Neutrophil (primary cell): Measurements from ENCODE around the gene TMEM184A.
"Not testable (repeated sequence)": the region's sequence is repeated elsewhere in the genome, so short reads cannot be mapped to it uniquely, and the experiment has no call there.

Experiments used
- H3K27ac ChIP-seq: fragments of 200-600 bp; sonication (generic); 2 replicates; pipeline ENCODE4 v1.5.1; 2016; ENCODE audit warnings: mild to moderate bottlenecking, moderate library complexity
- H3K27me3 ChIP-seq: fragments of 200-600 bp; sonication (generic); 2 replicates; pipeline ENCODE4 v1.6.0; 2016; ENCODE audit warnings: mild to moderate bottlenecking
- H3K36me3 ChIP-seq: fragments of 200-600 bp; sonication (generic); 2 replicates; pipeline ENCODE4 v1.5.1; 2017
- H3K4me1 ChIP-seq, 2 experiments: fragments of 200-600 bp in 1 of 2; sonication (generic) in 1 of 2; 1 replicate in 1 of 2; 2 replicates in 1 of 2; pipeline versions ENCODE4 v1.5.1 to v1.6.1; 2013 to 2016; ENCODE audit warnings: low read depth in 1 of 2, low read length in 1 of 2, mild to moderate bottlenecking in 1 of 2, moderate library complexity in 1 of 2; ENCODE audit not compliant: control insufficient read depth in 1 of 2, insufficient read depth in 1 of 2
- H3K4me3 ChIP-seq, 2 experiments: fragments of 200-600 bp in 1 of 2; sonication (generic) in 1 of 2; 1 replicate in 1 of 2; 2 replicates in 1 of 2; pipeline ENCODE4 v1.5.1; 2013 to 2016; ENCODE audit warnings: low read depth in 1 of 2, low read length in 1 of 2, mild to moderate bottlenecking in 1 of 2, moderate library complexity in 1 of 2
- H3K9me3 ChIP-seq: fragments of 200-600 bp; sonication (generic); 2 replicates; pipeline ENCODE4 v1.5.1; 2016
- CTCF ChIP-seq: fragments of 200-600 bp; sonication (generic); IDR thresholded peaks from 2 replicates; pipeline ENCODE4 v1.5.1; 2016; ENCODE audit warnings: antibody characterized with exemption

Gene TMEM184A

DNA sequence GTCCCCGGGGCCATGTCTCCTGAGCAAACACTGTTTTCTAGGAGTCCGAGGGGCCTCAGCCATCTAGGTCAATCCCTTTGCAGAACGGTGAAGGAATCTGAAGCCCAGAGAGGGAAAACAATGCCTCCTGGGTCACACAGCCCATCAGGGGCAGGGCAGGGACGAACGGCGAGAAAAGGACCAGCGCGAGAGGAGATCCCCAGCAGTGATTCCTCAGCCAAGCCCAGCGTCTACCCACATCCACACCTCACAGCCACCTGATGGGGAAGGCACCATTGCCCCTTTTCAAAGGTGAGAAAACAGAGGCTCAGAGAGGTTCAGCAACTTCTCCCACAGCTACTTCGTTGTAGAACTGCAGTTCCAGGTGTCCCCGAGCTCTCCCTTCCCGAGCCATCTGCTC lies 31.7 kb upstream of the TMEM184A start:
- Histone ChIP-seq H3K27me3 (peaks cover 39% of the 10 kb centered on the region), H3K27ac (no peak overlapping the region), H3K4me1 (no peaks in the 10 kb centered on the region), H3K9me3 (no peaks in the 10 kb centered on the region), H3K4me3 (no peak overlapping the region), H3K36me3 (no peaks in the 10 kb centered on the region)
- no peak for TF ChIP-seq CTCF

- Histone ChIP-seq H3K27ac (no peak overlapping the region), H3K9me3 (no peaks in the 10 kb centered on the region), H3K4me1 (no peaks in the 10 kb centered on the region), H3K27me3 (peaks cover 33% of the 10 kb centered on the region), H3K4me3 (no peak overlapping the region), H3K36me3 (no peaks in the 10 kb centered on the region)
- no peak for TF ChIP-seq CTCF
These were observed 31.1 kb upstream of the TMEM184A start for GRCh38 chr7:1586827-1587705.

GRCh38 chr7:1586126-1586826 lies 30.3 kb upstream of the TMEM184A start:
- no peak for TF ChIP-seq CTCF
- no peaks in the 10 kb centered on the region for H3K36me3 ChIP-seq
- H3K27me3 ChIP-seq: peaks cover 25% of the 10 kb centered on the region

DNA sequence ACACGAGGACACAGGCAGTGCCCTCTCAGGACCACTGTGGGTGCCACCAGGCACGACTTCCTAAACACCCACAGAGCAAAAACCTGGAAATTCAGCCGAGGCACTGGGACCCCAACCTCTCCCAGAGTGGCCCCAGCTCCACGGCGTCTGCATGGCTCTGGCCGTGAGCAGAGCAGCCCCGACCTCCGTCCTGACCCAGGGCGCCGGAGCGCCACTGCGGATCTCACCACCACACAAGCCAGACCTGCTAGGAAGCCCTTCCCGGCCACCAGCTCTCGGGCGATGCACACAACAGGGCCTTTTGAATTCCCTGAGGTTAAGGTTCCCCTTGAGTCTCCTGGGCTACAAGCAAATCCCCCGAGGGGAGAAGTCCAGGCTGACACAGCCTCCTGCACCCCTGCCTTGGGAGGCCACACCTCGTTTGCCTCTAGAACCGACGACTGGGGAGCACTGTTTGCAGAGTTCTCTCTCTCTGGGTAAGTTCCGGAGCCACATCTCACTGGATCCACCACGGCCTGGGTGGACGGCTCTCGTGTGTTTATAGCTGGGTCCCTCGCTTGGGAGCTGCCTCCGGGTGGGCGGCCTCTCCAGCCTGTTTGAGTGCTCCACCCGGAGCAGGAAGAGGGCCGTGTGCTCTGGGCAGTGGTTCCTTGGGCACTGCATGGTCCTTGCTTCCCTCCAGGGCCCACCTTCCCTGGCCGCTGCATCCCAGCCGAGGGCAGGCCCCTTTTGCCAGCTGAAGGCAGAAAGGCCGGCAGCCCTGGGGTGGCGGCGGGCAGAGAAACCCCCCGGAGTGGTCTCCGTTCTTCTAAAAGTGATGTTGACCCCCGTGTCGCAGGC lies 29.4 kb upstream of the TMEM184A start:
- no peak overlapping the region for H3K4me3 ChIP-seq
- H3K27ac ChIP-seq: no peak overlapping the region
- TF ChIP-seq CTCF: no peak
- no peaks in the 10 kb centered on the region for H3K9me3 ChIP-seq
- H3K4me1 ChIP-seq: no peaks in the 10 kb centered on the region
- no peaks in the 10 kb centered on the region for H3K36me3 ChIP-seq
- peaks cover 16% of the 10 kb centered on the region for H3K27me3 ChIP-seq

More at GRCh38 chr7:1586126-1586826, 30.3 kb upstream of the TMEM184A start:
- H3K4me3 ChIP-seq: no peak overlapping the region
- H3K4me1 ChIP-seq: no peaks in the 10 kb centered on the region
- no peaks in the 10 kb centered on the region for H3K9me3 ChIP-seq
- H3K27ac ChIP-seq: no peak overlapping the region

DNA sequence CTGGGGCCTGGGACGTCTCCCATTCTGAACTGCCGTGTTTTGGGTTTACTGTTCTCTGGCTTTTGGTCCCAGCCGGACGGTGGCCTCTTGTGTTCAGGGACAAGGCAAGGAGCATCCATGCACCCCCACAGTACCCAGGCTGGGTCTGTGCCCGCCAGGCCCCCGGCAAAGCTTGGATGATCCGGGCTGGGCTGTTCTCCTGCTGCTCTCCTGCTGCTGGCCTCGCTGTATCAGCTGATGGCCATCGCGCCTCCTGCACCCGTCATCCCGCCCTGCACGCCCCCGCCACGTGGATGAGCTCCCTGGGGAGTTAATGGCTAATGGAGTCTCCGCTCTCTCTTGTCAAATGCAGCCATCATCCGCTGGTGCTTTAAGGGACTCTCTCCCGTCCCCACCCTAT lies 28.7 kb upstream of the TMEM184A start:
- H3K4me3 ChIP-seq: no peak overlapping the region
- no peaks in the 10 kb centered on the region for H3K4me1 ChIP-seq
- peaks cover 9% of the 10 kb centered on the region for H3K27me3 ChIP-seq
- H3K36me3 ChIP-seq: no peaks in the 10 kb centered on the region
- H3K9me3 ChIP-seq: no peaks in the 10 kb centered on the region
- TF ChIP-seq CTCF: no peak
- H3K27ac ChIP-seq: no peak overlapping the region

DNA sequence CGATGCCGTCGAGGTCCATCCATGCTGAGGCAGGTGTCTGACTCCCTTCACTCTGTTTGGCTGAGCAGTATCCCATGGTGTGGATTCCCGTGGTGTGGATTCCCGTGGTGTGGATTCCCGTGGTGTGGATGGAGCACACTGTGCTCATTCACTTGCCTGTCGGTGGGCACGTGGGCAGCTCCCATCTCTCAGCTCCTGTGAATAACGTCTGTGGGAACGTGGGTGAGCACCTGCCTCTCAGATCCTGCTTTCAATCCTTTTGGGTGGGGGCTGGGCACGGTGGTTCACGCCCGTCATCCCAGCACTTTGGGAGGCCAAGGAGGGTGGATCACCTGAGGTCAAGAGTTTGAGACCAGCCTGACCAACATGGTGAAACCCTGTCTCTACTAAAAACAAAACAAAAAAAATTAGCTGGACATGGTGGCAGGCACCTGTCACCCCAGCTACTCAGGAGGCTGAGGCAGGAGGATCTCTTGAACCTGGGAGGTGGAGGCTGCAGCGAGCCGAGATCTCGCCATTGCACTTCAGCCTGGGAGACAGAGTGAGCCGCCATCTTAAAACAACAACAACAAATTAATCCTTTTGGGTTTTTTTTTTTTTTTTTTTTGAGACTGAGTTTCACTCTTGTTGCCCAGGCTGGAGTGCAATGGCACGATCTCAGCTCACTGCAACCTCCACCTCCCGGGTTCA lies 27.4 kb upstream of the TMEM184A start:
- not testable (repeated sequence) for H3K9me3 ChIP-seq, H3K36me3 ChIP-seq, H3K4me1 ChIP-seq, H3K4me3 ChIP-seq, H3K27ac ChIP-seq, H3K27me3 ChIP-seq
